HG02763 (cell line): ENCODE data around the gene GKN2.
"Not testable (repeated sequence)": the region's sequence is repeated elsewhere in the genome, so short reads cannot be mapped to it uniquely, and the experiment has no call there.

Experiments
- ATAC-seq: cut with Tn5 transposase; IDR thresholded peaks from one replicate; pipeline ENCODE4 v1.9.1; 2021; ENCODE audit warnings: mild to moderate bottlenecking, moderate library complexity; ENCODE audit not compliant: unreplicated experiment

Gene GKN2

DNA sequence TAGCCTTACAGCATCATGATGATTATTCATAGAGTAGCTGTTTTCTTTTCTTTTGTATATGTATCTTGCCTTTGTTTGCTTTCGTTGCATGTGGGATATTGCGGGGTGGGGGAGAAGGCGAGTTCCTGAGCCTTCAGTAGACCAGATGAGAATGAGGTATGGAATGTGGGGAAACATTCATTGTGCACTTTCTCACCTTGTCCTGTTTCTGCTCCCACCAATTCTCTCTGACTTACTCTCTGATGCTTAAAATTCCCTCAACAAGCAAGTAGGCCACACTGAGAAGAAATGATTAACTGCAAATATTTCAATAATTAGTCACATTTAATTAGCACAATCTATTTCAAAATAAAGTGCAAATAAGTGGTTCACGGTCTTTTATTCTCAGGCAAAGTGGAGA, 31.0 kb downstream of the GKN2 start:
- ATAC-seq: no peak

DNA sequence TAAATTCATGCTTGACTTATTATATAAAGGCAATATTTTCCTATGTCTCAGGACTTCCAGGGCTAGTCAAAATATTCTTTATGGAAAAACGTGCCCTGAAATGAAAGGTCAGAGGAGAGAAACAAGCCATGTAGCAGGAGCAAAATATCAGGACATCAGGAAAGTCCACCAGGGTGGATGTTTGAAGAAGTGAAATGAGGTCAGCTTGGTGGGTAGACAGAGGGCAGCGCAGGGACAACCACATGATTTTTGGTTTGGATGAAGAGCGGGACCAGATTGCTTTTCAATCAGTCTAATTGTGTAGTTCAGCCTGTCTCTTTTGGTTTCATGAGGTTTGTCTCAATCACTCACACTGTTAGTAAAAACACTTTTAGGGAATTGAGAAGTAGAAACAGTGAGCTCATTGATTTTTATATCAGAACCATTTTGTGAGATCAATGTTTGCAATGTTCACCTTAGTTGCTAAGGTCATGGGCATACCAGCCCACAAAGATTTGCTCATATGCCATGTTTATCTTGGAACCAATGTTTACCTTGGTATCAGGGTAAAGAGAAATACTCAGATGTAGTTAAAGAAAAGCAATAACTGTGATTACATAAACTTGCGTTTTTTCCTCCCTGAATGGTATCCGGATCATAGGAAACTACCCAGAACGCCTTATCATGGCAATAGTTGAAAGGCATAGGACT, 32.1 kb downstream of the GKN2 start:
- ATAC-seq: no peak

DNA sequence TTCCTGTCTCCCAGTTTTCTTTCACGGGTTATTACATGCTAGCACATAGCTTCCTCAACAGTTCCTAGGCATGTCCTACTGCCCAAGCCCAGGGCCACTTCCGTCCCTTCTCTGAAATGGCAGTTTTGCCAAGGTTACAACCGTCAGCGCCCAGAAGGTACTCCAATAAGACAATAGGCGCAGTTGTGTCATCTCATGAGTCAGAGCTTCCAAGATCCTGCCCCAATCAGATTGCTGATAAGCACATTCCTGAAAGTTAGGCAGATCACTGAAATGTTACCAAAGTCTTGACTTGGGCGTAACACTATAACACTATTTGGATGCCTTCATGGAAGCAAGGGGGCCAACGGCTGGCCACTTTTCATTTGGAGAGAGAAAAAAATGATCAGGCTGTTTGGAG, 34.2 kb downstream of the GKN2 start:
- ATAC-seq: no peak

DNA sequence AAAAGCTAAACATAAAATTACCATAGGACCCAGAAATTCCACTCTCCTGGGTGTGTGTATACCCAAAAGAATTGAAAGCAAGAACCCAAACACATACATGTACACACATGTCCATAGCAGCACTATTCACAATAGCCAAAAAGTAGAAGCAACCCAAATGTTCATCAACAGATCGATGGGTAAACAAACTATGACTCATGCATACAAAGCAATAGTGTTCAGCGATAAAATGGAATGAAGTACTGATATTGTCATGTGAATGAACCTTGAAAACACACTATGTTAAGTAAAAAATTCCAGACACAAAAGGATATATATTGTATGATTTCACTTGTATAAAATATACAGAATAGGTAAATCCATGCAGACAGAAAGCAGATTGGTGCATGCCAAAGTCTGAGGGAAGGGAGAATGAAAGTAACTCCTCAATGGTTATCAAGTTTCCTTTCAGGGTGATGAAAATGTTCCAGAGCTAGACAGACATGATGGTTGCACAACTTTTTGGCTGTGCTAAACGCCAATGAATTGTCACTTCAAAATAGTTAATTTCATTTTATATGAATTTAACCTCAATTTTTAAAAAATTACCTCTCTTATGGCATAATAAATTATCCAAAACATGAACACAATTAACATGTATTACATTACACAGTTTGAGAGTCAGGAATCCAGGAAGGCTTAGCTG, 35.5 kb downstream of the GKN2 start:
- no peak for ATAC-seq

DNA sequence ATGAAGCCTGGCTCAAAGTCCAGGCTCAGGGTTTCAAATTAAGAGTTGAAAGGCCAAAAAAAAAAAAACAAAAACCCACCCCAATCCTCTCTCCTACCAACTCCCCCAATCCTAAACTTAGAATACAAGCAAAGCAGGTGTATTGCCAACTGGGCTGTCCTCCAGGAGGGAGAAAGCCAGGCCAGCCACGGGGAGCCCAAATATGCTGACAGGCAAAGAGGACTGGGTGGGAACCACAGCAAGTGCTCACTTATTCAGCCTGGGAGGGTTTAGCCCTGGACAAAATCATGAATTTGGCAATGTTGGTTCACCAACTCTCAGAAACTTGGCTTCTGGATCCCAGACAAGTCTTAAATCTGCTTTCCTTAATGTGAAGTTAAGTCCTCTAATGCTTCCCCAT, 36.5 kb downstream of the GKN2 start:
- ATAC-seq: no peak

DNA sequence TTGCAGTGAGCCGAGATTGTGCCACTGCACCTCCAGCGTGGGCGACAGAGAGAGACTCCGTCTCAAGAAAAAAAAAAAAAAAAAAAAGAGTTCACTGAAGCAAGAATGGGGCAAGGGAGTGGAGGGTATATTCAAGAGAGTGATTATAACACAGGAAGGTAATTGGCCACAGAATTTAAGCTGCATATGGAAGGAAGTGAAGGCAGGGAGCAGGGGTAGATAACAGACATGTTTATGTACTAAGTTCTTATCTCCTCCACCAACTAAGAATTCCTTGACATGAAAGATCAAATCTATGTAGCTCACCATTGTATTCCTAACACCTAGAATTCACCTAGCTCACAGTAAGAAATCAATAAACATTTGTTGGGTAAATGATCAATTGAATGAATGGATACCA, 37.3 kb downstream of the GKN2 start:
- no peak for ATAC-seq

DNA sequence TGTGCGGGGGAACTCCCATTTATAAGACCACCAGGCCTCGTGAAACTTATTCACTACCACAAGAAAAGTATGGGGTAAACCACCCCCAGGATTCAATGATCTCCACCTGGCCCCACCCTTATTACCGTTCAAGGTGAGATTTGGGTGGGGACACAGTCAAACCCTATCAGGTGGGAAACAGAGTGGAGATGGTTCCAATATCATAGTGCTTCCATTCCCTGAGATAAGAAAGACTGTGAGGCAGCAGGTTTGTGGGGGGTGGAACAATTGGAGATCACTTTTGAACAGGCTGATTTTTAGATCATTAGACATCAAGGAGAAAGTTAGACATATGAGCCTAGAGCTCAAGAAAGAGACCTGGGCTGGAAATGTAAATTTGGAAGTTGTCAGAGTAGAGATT, 39.3 kb downstream of the GKN2 start:
- ATAC-seq: no peak

DNA sequence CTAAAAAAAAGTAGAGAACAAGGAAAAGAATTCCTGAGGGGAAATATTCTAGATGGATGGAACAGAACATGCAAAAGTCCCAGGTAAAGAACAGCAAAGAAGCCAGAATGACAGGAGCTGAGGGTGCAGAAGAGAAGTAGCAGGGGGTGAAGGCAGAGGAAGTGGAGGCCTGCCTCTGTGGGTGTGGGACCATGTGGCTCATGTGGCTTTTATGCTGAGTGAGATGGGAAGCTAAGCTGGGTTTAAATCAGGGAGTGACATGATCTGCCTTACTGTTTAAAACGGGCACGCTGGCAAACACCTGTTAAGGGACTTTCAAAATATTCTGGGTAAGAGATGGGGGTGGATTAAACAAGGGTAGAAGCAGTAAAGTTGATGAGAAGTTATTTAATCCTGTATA, 40.0 kb downstream of the GKN2 start:
- ATAC-seq: no peak

DNA sequence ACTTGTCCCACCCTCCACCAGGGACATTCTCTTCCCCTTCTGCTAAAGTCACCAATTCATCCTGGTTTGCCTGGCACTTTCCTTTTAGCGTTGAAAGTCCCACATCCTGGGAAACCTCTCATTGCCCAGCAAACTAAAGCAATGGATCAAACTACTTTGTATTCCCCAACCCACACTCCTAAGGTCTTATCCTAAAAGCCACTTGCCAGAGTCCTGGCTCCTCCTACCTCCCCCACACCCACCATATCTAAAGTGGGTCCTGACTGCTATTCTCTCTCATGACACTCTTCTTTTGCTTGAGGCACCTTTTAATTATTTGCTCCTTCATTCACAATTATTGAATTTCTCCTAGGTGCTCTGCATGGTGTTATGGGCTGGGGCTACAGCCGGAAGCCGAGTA, 40.6 kb downstream of the GKN2 start:
- ATAC-seq: no peak

DNA sequence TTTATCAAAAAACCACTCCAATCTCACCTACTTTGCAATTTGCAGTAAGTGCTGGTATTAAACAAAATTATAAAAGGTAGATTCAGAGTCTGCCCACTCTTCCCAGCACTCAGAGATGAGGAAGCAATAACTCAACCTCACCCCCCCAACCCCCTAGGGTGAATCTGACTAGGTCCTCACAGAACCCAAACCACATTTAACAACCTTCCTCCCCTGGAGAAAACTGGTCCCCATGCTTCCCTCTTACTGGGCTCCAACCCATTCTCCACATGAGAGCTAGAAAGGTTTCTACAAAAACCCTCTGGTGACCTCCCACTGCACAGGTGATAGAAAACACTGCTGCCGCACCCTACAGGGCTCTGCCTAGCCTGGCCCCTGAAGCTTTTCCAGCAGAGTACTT, 41.0 kb downstream of the GKN2 start:
- ATAC-seq: no peak

DNA sequence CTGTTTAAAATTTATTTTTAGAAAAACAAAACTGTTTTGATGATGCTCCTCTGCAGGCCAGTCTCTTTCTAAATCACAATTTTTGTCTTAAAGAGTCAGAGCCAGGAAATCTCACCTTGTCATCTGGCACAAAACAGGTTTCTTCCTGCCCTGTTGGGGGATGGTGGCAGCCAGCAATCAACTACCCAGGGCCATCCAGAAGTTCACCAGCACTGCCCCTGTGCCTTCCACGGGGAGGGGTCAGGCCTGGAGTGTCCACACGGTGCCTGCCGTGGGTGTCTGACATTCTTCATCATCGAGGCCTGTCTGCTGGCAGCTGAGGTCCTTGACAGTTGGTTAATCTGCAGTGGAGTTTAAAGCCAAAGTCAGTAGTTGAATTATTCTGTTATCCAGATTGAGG, 41.4 kb downstream of the GKN2 start:
- no peak for ATAC-seq

DNA sequence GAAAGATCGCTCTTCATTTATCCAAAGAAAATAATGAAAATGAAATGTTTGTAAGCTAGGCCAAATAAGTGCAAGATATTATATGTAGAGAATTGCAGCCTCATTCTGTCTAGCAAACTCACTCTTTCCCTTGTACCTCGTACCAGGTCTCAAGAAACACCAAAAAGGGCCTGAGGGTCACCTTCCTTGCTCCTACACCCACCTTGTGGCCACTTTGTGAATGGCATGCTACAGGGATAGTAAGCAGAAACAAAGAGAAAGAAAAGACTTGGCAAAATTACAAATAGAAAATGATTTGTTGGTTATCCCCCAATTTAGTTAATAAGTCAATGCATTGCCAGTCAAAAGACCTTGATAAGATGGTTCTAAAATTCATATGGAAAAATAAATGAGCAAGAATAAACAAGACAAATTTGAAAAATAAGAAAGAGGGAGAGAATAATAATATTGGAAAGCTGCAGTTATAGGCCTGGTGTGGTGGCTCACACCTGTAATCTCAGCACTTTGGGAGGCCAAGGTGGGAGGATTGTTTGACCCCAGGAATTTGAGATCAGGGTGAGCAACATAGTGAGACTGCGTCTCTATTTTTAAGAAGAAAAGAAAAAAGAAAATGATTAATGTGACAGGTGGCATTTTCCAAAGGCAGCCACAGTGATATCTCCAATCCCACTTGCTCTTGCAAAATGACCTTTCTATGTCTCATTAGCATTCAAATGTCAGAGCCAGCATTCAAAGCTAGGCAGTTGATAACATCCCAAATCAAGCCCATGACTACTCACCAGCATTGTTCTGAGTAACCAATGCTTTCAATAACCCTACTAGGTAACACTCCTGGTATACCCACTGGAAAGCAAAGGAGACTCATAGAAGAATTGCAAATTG, 42.7 kb downstream of the GKN2 start:
- no peak for ATAC-seq

DNA sequence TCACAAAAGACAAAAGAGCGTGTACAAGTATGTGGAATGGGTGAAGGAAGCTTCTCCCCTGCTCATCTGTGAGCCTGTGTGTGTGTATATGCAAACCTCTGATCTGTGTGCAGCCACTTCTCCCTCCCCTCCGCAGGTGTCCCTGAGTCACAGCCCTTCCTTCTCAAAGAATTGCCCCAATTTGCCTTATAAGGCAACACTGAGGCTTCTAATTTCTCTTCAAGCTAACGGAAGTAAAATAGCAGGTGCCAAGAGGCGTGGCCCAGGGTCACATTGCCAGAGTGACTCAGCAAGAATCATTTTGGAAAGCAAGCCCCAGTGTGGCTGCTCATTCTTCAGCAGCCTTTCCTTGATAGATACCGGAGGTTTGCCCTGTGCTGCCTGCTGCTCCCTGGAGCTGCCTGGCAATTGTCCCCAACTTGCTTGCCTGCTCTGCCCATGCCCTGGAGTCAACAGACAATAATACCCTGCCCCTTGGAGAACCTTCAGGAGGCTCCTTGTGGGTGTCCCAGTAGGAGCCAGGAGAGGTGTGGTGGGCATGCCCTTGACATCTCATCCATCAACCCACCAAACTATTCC, 44.2 kb downstream of the GKN2 start:
- peak; percentile 95 for ATAC-seq

DNA sequence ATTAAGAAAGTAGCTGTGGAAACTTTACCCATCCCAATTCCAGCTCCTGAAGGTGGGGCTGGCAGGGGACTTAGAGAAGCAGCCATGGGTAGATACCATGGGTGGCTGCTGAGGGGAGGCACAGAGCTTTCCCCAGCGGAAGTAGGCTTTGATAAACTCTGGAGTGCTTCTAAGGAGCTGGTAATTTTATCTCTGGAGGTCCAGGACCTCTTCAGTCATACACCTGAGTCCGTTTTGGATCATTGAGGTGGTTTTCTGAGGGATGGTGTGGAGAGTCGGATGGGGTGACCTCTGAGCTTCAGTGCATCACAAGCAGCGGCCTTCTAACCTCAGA, 44.8 kb downstream of the GKN2 start:
- peak; percentile 19 for ATAC-seq

DNA sequence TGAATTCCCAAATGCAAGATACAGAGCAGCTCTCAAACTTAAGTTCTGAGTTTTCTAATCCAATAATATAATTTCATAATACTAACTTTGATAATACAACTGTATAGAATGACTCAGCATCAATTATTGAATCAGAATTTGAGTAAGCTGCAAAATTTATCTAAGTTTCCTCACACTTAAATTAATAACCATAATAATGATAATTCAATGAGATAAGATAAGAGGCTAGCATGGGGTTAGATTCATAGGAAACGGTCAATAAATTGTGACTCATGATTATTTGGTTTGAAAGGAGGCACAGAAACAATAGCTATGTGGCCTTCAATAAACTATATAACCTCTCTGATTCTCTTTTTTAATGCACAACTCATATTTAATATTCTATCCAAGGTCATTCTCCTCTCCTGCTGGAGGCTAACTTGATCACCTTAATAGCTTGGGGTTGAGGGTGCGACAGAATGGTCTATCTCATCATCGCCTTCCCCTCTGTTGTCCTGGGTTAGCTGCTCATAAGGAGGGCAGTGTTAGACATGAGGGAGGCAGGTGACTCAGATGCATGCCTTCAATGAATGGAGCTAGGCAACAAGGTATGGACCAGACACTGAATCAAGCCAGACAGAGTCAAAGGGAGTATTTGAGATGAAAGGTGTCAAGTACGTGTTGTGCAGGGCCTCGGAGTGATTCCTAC, 45.3 kb downstream of the GKN2 start:
- ATAC-seq: no peak

DNA sequence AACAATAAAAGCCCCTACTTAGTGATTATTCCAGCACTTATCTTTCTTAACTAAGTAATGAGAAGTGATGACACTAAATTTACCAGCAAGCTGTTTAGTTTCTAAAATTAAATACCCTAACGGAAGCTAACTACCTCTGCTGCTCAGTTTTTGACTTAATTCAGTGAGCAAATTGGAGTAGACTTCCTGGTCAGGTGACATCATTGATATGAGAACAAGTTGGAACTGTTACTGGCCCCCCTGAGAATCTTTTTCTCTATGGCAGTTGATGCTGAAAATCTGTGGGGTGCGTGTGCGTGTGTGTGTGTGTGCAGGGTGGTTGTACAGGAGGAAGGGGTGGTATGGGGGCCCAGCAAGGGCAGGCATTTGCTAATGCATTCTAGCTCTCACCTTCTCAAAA, 46.0 kb downstream of the GKN2 start:
- no peak for ATAC-seq

DNA sequence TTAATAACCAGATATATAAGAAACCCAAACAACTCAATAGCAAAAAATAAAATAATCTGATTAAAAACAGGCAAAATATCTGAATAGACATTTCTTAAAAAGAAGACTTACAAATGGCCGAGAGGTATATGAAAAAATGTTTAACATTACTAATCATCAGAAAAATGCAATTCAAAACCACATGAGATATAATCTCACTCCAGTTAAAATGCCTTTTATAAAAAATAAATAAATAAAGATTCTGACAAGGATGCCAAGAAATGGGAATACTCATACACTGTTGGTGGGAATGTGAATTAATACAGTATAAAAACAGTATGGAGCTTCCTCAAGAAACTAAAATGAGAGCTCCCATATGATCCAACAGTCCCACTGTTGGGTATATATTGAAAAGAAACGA, 47.6 kb downstream of the GKN2 start:
- ATAC-seq: no peak

DNA sequence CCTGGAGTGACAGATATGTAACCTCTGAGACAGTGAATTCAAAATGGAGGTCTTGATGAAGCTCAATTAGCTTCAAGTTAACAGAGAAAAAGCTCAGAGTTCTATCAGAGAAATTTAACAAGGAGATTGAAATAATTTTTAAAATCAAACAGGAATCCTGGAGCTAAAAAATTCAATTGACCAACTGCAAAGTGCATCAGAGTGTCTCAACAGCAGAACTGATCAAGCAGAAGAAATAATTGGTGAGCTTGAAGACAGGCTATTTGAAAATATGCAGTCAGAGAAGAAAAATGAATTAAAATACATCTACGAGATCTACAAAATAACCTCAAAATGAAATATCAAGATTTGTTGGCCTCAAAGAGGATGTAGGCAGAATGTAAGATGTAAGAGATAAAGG, 51.1 kb downstream of the GKN2 start:
- no peak for ATAC-seq

DNA sequence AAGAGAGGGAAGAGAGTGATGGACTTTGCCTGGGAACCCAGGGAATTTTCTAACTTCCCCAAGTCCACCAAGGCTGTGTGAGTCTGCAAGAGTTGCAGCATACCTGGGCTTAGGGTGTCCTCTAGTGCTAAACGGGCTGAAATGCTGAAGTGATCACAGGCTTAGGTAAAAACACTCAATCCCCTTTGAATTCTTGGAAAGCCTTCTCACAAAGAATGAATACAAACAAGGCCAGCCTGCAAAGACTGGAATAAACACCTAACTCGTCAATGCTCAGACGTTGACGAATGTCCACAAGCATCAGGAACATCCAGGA, 51.5 kb downstream of the GKN2 start:
- no peak for ATAC-seq

DNA sequence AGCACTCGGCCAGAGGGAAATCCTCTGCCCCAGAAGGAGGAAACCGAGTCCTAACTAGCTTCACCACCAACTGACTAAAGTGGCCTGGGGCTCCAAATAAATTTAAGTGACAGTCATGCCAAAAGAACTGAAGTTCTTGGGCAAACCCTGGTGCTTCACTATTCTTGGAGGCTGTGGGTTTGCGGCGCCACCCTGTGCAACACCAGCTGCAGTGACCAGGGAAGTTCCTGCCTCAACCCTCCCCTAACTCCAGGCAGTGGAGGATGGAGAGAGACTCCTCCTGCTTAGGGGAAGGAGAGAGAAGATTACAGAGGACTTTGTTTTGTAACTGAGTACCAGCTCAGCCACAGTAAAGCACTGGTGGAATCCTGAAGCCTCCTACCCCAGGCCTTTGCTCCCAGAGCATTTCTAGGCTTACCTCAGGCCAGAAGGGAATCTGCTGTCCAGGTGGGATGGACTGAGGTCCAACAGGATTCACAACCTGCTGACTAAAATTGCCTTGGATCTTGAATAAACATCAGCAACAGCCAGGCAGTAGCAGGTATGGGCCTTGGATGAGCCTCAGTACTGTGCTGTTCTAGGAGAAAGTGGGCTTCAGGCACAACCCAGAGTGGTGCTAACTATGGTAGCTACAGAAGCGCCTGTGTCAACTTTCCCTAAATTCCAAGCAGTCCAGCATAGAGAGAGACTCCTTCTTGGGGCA, 52.0 kb downstream of the GKN2 start:
- no peak for ATAC-seq

DNA sequence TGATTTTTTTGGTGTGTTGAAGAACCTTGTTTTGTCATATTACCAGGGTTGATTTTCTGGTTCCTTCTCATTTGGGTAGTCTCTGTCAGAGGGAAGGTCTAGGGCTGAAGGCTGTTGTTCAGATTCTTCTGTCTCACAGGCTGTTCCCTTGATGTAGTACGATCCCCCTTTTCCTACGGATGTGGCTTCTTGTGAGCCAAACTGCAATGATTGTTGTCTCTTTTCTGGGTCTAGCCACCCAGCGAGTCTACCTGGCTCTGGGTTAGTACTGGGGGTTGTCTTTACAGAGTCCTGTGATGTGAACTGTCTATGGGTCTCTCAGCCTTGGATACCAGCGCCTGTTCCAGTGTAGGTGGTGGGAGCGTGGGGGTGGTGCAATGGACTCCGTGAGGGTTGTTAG, 56.7 kb downstream of the GKN2 start:
- not testable (repeated sequence) for ATAC-seq
